ENCODE results near the gene CCDC190. TPM values are rescaled to one million over a fixed set of nuclear protein-coding genes. Genes with fewer than 3 reads are reported as not detected.
"Not testable (repeated sequence)": the region's sequence is repeated elsewhere in the genome, so short reads cannot be mapped to it uniquely, and the experiment has no call there.

The CCDC190 gene
- total and polyA plus RNA-seq, 8 donors, result 0.22 to 2.1 (median 0.65) TPM

DNA sequence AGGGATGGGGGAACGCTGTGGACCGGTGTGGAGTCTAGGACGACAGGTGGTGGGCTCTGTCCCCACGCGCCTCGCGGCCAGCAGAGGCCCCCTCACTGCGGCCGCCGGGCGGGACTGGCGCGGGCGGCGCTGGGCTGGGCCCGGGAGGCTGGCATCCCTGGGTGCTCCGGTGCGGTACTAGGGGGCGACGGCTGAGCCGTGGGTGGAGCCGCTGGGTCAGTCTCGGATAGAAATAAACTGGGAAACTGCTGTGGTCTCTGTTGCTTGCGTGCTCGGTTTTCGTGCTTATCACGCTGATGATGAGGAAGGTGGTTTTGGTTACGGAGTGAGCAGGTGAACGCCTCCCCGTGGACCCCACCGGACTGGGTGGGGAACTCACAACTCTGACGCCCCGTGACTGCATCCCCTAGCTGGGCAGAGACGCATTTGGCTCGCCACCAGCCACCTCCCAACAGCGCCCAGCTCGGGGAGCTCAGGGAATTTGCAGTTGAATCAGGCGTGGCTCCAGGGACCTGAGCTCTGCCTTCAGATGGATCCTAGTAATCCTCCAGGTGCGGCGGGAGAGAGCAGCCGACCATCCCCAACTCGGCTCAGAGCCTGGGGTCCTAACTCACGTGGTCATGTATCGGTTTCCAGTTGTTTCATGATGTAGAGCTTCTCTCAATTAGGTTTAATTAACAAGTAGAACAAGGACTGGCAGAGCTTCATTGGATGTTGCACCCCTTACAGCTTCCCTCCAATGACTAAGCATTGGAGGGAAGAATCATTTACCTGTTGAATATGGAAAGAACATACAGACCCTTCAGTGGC is 38.4 kb downstream of the CCDC190 start:
- H3K4me3 ChIP-seq, result peak overlapping the region in 1 of 2 donors; percentile 14
- peak in 3 of 4 donors; percentile 25 to 68 (median 30) for DNase-seq
- TF ChIP-seq, protein P1, sequence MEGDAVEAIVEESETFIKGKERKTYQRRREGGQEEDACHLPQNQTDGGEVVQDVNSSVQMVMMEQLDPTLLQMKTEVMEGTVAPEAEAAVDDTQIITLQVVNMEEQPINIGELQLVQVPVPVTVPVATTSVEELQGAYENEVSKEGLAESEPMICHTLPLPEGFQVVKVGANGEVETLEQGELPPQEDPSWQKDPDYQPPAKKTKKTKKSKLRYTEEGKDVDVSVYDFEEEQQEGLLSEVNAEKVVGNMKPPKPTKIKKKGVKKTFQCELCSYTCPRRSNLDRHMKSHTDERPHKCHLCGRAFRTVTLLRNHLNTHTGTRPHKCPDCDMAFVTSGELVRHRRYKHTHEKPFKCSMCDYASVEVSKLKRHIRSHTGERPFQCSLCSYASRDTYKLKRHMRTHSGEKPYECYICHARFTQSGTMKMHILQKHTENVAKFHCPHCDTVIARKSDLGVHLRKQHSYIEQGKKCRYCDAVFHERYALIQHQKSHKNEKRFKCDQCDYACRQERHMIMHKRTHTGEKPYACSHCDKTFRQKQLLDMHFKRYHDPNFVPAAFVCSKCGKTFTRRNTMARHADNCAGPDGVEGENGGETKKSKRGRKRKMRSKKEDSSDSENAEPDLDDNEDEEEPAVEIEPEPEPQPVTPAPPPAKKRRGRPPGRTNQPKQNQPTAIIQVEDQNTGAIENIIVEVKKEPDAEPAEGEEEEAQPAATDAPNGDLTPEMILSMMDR (IDR thresholded peaks at IDR 0.05), result no peak

DNA sequence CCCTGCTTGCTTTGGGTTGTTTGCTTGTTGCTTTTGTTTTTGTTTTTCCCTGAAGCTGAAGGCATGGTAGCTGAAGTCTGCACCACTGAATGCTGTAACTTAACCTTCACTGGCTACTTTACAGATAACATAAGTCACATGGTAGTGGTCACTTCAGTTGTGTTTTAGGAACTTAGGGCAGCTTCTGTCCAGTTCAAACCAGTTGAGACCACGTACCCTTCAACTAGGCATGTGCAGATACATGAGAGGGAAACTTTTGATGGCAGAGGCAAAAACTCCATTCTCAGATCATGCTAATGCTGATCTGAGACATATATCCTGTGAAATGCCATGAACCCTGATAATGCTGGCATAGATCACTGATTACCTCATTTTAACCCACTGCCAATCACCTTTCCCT is 42.3 kb downstream of the CCDC190 start:
- H3K27me3 ChIP-seq, result peaks cover 7 to 28% of the 10 kb centered on the region in 2 donors
- H3K27ac ChIP-seq; H3K36me3 ChIP-seq; DNase-seq; ATAC-seq; intact Hi-C loops (cut with DNase I); H3K4me1 ChIP-seq; H3K9me3 ChIP-seq; H3K4me3 ChIP-seq: not testable (repeated sequence)

More for the DNA sequence above, 38.4 kb downstream of the CCDC190 start:
- Histone ChIP-seq H3K27me3 (peaks cover 7 to 48% of the 10 kb centered on the region in 2 donors), H3K4me1 (peaks cover 7 to 8% of the 10 kb centered on the region in 2 donors), H3K36me3 (no peaks in the 10 kb centered on the region), H3K9me3 (no peaks in the 10 kb centered on the region), H3K27ac (no peak overlapping the region)
- ATAC-seq, result peak; percentile 68
- intact Hi-C loops (cut with DNase I), result no loop called here

DNA sequence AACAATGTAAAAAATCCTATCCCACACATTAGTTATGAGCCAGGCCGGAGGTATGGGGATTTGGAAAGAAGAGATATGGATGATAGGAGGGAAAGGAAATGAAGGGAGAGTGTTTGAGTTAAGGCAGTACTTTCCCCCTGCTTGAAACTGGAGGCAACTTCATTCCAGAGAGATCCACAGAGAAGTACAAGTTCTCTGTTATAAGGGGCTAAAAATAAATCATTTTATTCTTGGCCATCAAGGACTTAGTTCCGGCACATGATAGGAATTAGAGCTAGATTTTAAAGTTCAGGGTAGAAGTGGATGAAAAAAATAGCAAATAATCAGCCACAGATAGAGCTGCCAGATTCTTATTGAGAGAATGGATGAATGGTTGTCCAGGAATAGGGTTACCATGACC is 42.8 kb downstream of the CCDC190 start:
- ATAC-seq; H3K4me1 ChIP-seq; H3K27ac ChIP-seq; intact Hi-C loops (cut with DNase I); DNase-seq; H3K4me3 ChIP-seq; H3K36me3 ChIP-seq; H3K9me3 ChIP-seq: not testable (repeated sequence)
- H3K27me3 ChIP-seq, result peaks cover 7 to 23% of the 10 kb centered on the region in 2 donors

DNA sequence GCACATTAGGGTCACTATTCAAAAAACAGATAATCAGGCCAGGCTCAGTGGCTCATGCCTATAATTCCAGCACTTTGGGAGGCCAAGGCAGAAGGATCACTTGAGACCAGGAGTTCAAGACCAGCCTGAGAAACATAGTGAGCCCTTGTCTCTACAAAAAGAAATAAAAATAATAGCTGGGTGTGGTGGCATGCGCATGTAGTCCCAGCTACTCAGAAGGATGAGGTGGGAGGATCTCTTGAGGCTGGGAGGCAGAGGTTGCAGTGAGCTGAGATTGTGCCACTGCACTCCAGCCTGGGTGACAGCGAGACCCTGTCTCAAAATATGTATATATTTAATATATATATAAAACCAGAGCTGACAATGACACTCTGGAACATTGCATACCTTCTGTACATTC is 48.6 kb downstream of the CCDC190 start:
- peaks cover 0 to 18% of the 10 kb centered on the region in 2 donors for H3K36me3 ChIP-seq
- intact Hi-C loops (cut with DNase I); H3K27ac ChIP-seq; H3K4me3 ChIP-seq; DNase-seq; H3K27me3 ChIP-seq; ATAC-seq; H3K4me1 ChIP-seq; H3K9me3 ChIP-seq: not testable (repeated sequence)

DNA sequence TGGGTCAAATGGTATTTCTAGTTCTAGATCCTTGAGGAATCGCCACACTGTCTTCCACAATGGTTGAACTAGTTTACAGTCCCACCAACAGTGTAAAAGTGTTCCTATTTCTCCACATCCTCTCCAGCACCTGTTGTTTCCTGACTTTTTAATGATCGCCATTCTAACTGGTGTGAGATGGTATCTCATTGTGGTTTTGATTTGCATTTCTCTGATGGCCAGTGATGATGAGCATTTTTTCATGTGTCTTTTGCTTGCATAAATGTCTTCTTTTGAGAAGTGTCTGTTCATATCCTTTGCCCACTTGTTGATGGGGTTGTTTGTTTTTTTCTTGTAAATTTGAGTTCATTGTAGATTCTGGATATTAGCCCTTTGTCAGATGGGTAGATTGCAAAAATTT is 53.5 kb downstream of the CCDC190 start:
- intact Hi-C loops (cut with DNase I); H3K27me3 ChIP-seq; ATAC-seq; DNase-seq; H3K9me3 ChIP-seq; H3K4me1 ChIP-seq; H3K27ac ChIP-seq; H3K4me3 ChIP-seq: not testable (repeated sequence)
- peaks cover 0 to 57% of the 10 kb centered on the region in 2 donors for H3K36me3 ChIP-seq

Other genes starting within 250 kb of the CCDC190 start
- 10 to 100 TPM; 47.1 to 47.6 TPM for gene DDR2, start 228.7 kb downstream of the CCDC190 start, total RNA-seq
- gene DDR2, start 228.7 kb downstream of the CCDC190 start, polyA plus RNA-seq (ENCODE audit: insufficient read length in 6 of 6), result 10 to 100 TPM; 28.5 to 47.9 (median 42.2) TPM
- 10 to 100 TPM; 19.7 to 33.7 TPM for gene HSD17B7, start 70.5 kb downstream of the CCDC190 start, total RNA-seq
- gene HSD17B7, start 70.5 kb downstream of the CCDC190 start, polyA plus RNA-seq (ENCODE audit: insufficient read length in 6 of 6), result 10 to 100 TPM; 16.4 to 26.5 (median 22.2) TPM
- 10 to 100 TPM in 1 of 2 donors, 1 to 10 TPM in 1; 1.1 to 11.8 TPM for gene RGS4, start 208.2 kb upstream of the CCDC190 start, total RNA-seq
- gene RGS4, start 208.2 kb upstream of the CCDC190 start, polyA plus RNA-seq (ENCODE audit: insufficient read length in 6 of 6), result 1 to 10 TPM; 1.6 to 3.3 (median 2.5) TPM

Measured in left lung (tissue), 10 donors.